ENCODE measurements around the gene MED22. TPM values are rescaled to one million over a fixed set of nuclear protein-coding genes. Genes with fewer than 3 reads are reported as not detected.
"Not testable (repeated sequence)": the region's sequence is repeated elsewhere in the genome, so short reads cannot be mapped to it uniquely, and the experiment has no call there.

The MED22 gene
- total RNA-seq = 32.9 TPM

- DNase-seq (ENCODE audit: extremely low spot score in 2 of 2) = peak in 1 of 2 donors; percentile 96
- intact Hi-C loops (cut with DNase I) = no loop called here
- Histone ChIP-seq H3K9me3 (no peaks in the 10 kb centered on the region), H3K4me1 (peaks cover 31% of the 10 kb centered on the region), H3K27ac (peak within 1 kb of the TSS; percentile 84), H3K36me3 (peaks cover 0 to 64% of the 10 kb centered on the region in 2 donors), H3K4me3 (peak within 1 kb of the TSS; percentile 82 to 95), H3K27me3 (no peaks in the 10 kb centered on the region)
- TF ChIP-seq POLR2AphosphoS5 (IDR thresholded peaks at IDR 0.05; ENCODE audit: insufficient read depth in 1 of 2, low read depth in 1 of 2) (peak; percentile 97 to 98), CTCF (IDR thresholded peaks at IDR 0.05) (peak in 1 of 3 experiments; percentile 10), POLR2A (IDR thresholded peaks at IDR 0.05) (peak in 1 of 2 donors; percentile 77)
Observed at GRCh38 chr9:133347985-133348717, at the start of gene MED22, which contains the start of gene RPL7A. Gene MED22 (minus strand): TSS chr9:133348131. CDS start chr9:133346662, 1,469 bp downstream. Gene RPL7A (plus strand): TSS chr9:133348218. CDS start chr9:133348244, 26 bp downstream.

GRCh38 chr9:133397370-133397769 is 49.4 kb upstream of the MED22 start:
- Histone ChIP-seq H3K27me3 (no peaks in the 10 kb centered on the region), H3K36me3 (no peaks in the 10 kb centered on the region), H3K4me3 (no peak overlapping the region), H3K27ac (no peak overlapping the region), H3K4me1 (no peaks in the 10 kb centered on the region), H3K9me3 (no peaks in the 10 kb centered on the region)
- DNase-seq (ENCODE audit: extremely low spot score in 2 of 2) = no peak
- intact Hi-C loops (cut with DNase I) = no loop called here
- TF ChIP-seq POLR2AphosphoS5 (IDR thresholded peaks at IDR 0.05; ENCODE audit: insufficient read depth in 1 of 2, low read depth in 1 of 2) (no peak), POLR2A (IDR thresholded peaks at IDR 0.05) (no peak), CTCF (IDR thresholded peaks at IDR 0.05) (no peak)

GRCh38 chr9:133396952-133397351 is 49.0 kb upstream of the MED22 start:
- Histone ChIP-seq H3K9me3 (no peaks in the 10 kb centered on the region), H3K4me3 (no peak overlapping the region), H3K36me3 (no peaks in the 10 kb centered on the region), H3K4me1 (no peaks in the 10 kb centered on the region), H3K27ac (no peak overlapping the region), H3K27me3 (no peaks in the 10 kb centered on the region)
- TF ChIP-seq CTCF (IDR thresholded peaks at IDR 0.05) = no peak
- TF ChIP-seq POLR2AphosphoS5 (IDR thresholded peaks at IDR 0.05; ENCODE audit: insufficient read depth in 1 of 2, low read depth in 1 of 2) = no peak
- TF ChIP-seq POLR2A (IDR thresholded peaks at IDR 0.05) = no peak
- DNase-seq (ENCODE audit: extremely low spot score in 2 of 2) = no peak
- intact Hi-C loops (cut with DNase I) = no loop called here

- intact Hi-C loops (cut with DNase I) = no loop called here
- no peaks in the 10 kb centered on the region for H3K27me3 ChIP-seq
Observed at GRCh38 chr9:133394687-133395271, 46.8 kb upstream of the MED22 start.

GRCh38 chr9:133393399-133393798 is 45.5 kb upstream of the MED22 start:
- Histone ChIP-seq H3K9me3 (no peaks in the 10 kb centered on the region), H3K36me3 (no peaks in the 10 kb centered on the region), H3K27me3 (no peaks in the 10 kb centered on the region), H3K4me3 (no peak overlapping the region), H3K4me1 (no peaks in the 10 kb centered on the region), H3K27ac (no peak overlapping the region)
- no peak for TF ChIP-seq POLR2AphosphoS5 (IDR thresholded peaks at IDR 0.05; ENCODE audit: insufficient read depth in 1 of 2, low read depth in 1 of 2)
- no peak for TF ChIP-seq POLR2A (IDR thresholded peaks at IDR 0.05)
- TF ChIP-seq CTCF (IDR thresholded peaks at IDR 0.05) = no peak
- DNase-seq (ENCODE audit: extremely low spot score in 2 of 2) = no peak
- intact Hi-C loops (cut with DNase I) = no loop called here

More at GRCh38 chr9:133394687-133395271, 46.8 kb upstream of the MED22 start:
- Histone ChIP-seq H3K4me3 (no peak overlapping the region), H3K4me1 (no peaks in the 10 kb centered on the region), H3K9me3 (no peaks in the 10 kb centered on the region), H3K27ac (no peak overlapping the region), H3K36me3 (no peaks in the 10 kb centered on the region)
- no peak for TF ChIP-seq POLR2AphosphoS5 (IDR thresholded peaks at IDR 0.05; ENCODE audit: insufficient read depth in 1 of 2, low read depth in 1 of 2)
- no peak for DNase-seq (ENCODE audit: extremely low spot score in 2 of 2)

- H3K9me3 ChIP-seq; H3K4me3 ChIP-seq; DNase-seq (ENCODE audit: extremely low spot score in 2 of 2); intact Hi-C loops (cut with DNase I); H3K27ac ChIP-seq; H3K27me3 ChIP-seq; H3K4me1 ChIP-seq; H3K36me3 ChIP-seq: not testable (repeated sequence)
Observed at GRCh38 chr9:133392308-133392707, 44.4 kb upstream of the MED22 start.

- intact Hi-C loops (cut with DNase I); H3K4me3 ChIP-seq; H3K27ac ChIP-seq; H3K36me3 ChIP-seq; H3K27me3 ChIP-seq; H3K4me1 ChIP-seq; DNase-seq (ENCODE audit: extremely low spot score in 2 of 2); H3K9me3 ChIP-seq: not testable (repeated sequence)
Observed at GRCh38 chr9:133391449-133391848, 43.5 kb upstream of the MED22 start.
